ELR (cell line): Measurements from ENCODE around the gene MYH6.
"Not testable (repeated sequence)": the region's sequence is repeated elsewhere in the genome, so short reads cannot be mapped to it uniquely, and the experiment has no call there.

Experiments used
- DNase-seq: peaks from one replicate; pipeline ENCODE4 v3.0.0-alpha.2; 2015; ENCODE audit warnings: low read depth

The MYH6 gene

DNA sequence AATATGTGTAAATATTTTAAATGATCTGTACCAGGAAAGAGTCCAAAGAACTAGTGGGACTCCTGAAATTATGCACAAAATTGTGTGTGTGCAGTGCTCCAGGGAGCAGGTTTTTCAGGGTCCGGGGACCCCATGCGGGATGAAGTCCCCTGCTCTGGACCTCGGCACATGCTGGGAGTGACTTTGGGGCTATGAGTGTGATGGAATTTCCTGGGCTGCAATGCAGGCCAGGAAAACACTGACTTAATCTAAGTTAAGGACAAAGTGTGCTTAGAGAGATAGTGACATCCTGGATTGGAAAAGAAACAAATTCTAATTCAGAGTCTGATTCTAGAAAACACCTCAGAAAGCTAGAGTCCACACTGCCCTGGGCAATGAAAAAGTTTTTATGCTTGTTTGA, 6.2 kb upstream of the MYH6 start:
- no peak for DNase-seq

DNA sequence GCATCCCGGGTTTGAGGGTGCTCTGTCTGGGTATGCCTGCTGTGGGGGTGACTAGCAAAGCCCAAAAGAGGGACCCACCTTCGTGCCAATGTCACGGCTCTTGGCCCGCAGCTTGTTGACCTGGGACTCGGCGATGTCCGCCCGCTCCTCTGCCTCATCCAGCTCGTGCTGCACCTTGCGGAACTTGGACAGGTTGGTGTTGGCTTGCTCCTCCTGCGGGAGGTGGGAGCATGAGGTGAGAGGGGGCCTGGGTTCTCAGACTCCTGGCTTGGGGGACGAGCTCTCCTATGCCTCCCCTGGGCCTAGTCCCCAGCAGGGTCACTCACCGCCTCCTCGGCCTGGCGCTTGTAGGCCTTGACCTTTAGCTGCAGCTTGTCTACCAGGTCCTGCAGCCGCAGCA, 5.6 kb upstream of the MYH6 start:
- DNase-seq: no peak

DNA sequence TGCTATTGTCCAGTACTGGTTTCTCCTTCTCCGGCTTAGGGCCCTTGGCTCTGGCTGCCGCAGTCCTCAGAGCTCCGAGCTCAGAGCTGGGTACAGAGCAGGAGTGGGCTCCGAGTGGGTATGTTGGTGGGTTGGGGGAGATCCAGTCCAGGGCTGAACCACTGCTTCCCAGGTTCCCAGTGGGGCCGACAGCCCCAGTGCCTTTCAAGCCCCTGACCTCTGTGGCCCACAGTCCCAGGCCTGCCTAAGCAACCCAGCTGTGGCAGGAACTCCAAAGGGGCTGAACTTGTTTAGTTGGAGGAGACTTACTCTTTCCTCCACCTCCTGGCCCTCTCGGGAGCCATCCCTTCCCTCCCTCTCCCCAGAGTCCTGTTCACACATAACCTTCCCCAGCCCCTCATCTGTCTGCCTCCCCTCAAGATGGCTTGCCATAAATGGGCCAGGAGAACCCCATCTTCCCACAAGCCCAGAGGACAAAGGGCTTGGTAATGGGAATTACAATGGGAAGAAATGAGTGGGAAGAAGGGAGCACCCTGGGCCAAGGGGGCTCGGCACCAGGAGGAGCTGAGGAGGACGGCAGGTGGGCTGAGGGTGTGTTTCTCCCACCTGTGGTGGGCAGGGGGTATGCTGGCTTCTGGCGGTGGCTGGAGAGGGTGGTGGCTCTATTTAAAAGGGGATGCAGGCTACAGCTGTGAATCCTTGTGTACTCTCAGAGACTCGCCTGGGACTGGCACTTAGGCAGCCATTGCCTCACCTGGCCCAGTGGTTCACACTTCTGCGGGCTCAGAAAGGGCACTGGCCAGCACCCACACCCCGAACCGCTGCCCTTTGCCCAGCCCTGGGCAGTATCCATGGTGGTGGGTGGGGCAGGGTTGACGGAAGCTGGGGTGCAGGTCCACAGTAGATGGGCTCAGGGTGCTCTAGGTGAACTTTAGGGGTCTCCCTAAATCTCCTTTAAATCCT, 3.8 kb upstream of the MYH6 start:
- DNase-seq: no peak

DNA sequence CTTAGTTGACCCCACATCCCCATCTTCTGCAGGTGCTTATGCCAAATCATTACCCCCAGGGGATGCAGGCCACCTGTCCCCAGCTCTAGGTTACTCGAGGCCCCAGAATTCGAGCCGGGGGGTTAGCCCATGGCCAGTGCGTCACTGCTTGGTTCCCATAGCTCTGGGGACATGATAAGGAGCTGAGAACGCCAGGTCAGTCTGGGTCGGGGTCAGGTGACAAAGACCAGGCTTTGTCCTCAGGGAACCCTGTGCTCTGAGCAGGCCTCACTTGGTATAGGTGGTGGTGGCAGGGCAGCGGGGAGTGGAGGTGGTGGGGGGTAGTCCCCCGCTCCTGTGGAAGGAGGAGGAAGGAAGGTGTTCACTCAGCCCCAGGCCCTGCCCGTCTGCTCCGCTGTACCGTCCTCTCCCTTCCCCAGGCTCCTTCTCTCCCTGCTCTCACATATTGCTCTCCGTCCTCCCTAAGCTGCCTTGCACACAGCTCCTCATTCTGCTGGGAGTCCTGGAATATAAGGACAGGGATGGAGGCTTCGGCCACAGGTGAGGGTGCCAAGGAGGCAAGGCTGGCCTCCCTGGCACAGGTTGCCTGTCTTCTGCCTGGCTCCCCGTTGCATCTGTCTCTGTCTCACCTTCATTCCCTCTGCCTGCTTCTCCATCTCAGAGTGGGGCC, 2.0 kb upstream of the MYH6 start:
- DNase-seq: no peak

- DNase-seq: no peak
These were observed 1.4 kb upstream of the MYH6 start for GRCh38 chr14:23409475-23409874.

- no peak for DNase-seq
These were observed 196 bp upstream of the MYH6 start for GRCh38 chr14:23408307-23408630.

- no peak for DNase-seq
These were observed 1.2 kb downstream of the MYH6 start for GRCh38 chr14:23406725-23407355.

GRCh38 chr14:23406244-23406643, 1.8 kb downstream of the MYH6 start:
- no peak for DNase-seq

DNA sequence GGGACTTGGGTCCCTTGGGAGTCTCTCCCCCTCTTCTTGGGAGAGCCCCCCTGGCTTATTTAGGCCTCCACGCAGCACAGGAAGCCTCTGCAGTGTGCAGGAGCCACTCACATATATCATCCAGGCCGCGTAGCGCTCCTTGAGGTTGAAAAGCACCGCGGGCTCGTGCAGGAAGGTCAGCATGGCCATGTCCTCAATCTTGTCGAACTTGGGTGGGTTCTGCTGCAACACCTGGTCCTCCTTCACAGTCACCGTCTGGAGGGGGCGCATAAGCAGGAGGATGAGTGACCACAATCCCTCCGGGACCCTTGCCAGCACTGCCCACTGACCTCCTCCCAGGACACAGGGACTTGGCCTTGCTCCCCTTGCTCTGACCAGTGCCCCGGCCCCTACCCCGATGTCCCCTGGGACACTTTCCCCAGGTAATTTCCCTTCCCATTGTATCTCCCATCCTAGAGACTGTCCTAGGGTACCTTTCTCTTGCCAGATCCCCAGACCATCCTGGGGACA, 2.5 kb downstream of the MYH6 start:
- DNase-seq: no peak

DNA sequence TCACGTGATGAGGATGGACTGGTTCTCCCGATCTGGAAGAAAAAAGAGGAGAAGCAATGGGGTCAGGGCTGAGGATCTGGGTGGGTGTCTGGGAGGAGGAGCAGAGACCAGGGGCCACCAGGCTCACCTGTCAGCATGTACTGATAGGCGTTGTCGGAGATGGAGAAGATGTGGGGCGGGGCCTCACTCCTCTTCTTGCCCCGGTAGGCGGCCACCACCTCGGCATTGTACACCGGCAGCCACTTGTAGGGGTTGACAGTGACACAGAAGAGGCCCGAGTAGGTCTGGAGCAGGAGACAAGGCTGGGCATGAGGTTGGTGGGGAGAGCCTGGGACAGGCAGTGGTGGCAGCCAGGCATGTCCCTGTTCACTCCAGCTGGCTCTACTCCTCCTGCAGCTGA, 3.0 kb downstream of the MYH6 start:
- DNase-seq: no peak

DNA sequence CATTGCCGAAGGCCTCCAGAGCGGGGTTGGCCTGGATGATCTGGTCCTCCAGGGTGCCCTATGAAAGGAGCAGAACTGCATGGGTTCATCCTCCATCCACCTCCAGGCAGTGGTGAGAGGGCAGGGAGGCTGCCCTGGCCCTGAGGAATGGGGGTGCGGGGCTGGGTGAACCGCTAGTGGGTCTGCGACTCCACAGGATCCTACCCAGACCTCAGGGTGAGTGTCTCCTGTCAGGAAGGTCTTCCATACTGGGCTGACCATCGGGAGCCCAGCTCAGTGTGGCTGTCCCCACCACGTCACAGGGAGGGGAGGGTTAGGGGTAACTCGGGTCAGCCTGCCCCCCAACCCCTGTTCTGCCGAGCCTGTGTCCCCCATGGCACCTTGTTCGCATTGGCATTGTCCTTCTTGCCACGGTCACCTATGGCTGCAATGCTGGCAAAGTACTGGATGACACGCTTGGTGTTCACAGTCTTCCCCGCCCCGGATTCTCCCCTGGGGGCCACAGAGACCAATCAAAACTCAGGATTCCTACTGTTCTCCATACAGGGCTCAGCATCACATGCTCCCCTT, 3.7 kb downstream of the MYH6 start:
- DNase-seq: no peak

DNA sequence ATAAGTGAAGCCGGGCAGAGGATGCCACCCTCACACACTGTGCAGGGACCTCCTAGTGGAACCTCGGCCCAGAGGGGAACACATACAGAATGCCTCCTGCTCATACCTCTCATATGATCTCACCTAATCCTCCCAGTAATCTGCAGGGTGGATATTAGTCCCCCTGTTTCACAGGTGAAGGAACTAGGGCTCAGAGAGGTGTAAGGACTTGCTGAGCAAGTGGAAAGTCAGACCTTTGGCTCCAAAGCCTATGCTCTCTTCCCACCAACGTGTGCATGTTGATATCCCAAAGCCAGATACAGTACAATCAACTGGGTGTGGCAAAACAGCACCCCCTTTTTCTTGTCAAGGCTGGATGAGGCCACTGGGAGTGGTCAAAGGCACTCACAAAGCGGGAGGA, 4.2 kb downstream of the MYH6 start:
- no peak for DNase-seq

DNA sequence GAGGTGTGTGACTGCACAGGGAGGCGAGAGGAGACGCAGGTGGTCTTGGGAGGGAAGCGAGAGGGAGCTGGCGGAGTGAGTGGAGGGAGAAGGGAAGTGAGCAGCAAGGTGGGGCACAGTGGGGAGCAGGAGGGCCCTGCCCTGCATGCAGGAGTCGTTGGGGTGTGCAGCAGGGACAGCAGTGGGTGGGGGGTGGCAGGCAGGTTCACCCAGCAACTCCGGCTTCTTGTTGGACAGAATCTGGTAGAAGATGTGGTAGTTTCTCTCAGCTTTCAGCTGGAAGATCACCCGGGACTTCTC, 5.0 kb downstream of the MYH6 start:
- no peak for DNase-seq

DNA sequence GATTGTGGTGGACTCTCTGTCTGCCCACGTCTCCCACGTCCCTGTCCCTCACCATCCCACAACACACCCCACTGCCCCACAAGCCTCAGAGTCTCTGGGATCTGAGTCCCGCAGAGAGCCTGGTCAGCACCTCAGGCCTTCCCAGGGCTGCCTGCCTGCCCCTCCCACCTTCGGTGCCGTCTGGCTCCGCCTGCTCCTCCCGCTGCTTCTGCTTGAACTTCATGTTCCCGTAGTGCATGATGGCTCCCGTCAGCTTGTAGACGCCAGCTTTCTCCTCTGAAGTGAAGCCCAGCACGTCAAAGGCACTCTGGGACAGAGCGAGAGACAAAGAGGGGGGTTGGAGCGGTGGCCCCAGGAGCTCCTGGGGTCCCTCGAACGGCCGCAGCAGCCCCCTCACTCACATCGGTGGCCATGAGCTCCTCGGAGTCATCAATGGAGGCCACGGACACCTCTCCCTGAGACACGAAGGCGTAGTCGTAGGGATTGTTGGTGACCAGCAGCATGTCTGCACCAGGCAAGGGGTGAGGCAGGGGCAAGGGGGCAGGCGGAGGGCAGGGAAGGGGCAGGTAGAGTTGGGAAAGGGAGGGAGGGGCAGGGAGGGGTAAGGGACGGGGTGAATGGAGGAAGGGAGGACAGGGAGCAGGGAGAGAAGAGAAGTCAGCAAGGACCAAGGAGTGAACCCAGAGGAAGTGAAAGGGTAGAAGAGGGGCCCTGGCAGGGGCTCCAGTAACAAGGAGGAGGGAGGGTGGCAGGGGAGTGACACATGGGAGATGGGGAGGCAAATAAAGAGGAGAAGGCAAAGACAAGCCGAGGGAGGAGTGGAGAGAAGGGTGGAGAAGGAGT, 5.6 kb downstream of the MYH6 start:
- DNase-seq: no peak

GRCh38 chr14:23401291-23401690, 6.8 kb downstream of the MYH6 start:
- DNase-seq: no peak

- DNase-seq: not testable (repeated sequence)
These were observed 7.5 kb downstream of the MYH6 start for GRCh38 chr14:23400496-23401149.

DNA sequence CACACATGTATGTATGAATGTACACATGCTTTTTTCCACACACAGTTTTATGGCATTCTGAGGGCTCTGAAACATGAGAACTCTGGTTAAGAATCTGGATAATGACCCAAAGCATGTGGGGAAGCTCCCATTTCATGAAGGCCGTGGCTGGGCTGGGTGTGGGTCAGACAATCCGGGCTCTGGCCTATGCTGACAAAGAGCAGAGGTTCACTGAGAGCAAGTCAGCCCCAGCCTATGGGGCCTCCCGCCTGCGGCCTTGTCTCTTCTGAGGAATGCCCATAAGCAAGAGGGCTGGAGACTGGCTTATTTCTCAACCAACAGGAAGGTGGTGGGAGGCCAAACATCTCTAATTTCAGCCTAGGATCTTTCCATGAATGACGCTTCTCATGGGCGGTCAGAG, 8.5 kb downstream of the MYH6 start:
- no peak for DNase-seq

GRCh38 chr14:23399136-23399535, 8.9 kb downstream of the MYH6 start:
- DNase-seq: no peak

GRCh38 chr14:23398348-23398747, 9.7 kb downstream of the MYH6 start:
- DNase-seq: no peak

- no peak for DNase-seq
These were observed 11.2 kb downstream of the MYH6 start for GRCh38 chr14:23396781-23397407.

- no peak for DNase-seq
These were observed 11.9 kb downstream of the MYH6 start for GRCh38 chr14:23396126-23396525.
